ENCODE results near the gene BMP7.
"Not testable (repeated sequence)": the region's sequence is repeated elsewhere in the genome, so short reads cannot be mapped to it uniquely, and the experiment has no call there.

Gene BMP7

GRCh38 chr20:57241363-57241991, 25.0 kb downstream of the BMP7 start:
- Mint-ChIP-seq H3K27ac (no peak overlapping the region), H3K36me3 (ENCODE audit: low read depth) (no peaks in the 10 kb centered on the region), H3K9me3 (no peaks in the 10 kb centered on the region), H3K27me3 (peaks cover 16% of the 10 kb centered on the region), H3K4me1 (ENCODE audit: low read depth) (no peaks in the 10 kb centered on the region), H3K4me3 (no peak overlapping the region)
- DNase-seq = no peak

GRCh38 chr20:57240581-57241362, 25.7 kb downstream of the BMP7 start:
- no peak overlapping the region for H3K4me3 Mint-ChIP-seq
- no peak overlapping the region for H3K27ac Mint-ChIP-seq

DNA sequence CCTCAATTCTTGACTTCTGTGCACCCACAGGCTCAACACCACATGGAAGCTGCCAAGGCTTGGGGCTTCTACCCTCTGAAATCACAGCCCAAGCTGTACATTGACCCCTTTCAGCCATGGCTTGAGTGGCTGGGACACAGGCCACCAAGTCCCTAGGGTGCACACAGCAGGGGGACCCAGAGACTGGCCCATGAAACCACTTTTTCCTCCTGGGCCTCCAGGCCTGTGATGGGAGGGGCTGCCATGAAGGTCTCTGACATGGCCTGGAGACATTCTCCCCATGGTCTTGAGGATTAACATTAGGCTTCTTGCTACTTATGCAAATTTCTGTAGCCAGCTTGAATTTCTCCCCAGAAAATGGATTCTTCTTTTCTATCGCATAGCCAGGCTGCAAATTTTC, 26.7 kb downstream of the BMP7 start:
- H3K27ac Mint-ChIP-seq; H3K9me3 Mint-ChIP-seq; H3K36me3 Mint-ChIP-seq (ENCODE audit: low read depth); H3K4me1 Mint-ChIP-seq (ENCODE audit: low read depth); DNase-seq; H3K4me3 Mint-ChIP-seq: not testable (repeated sequence)
- H3K27me3 Mint-ChIP-seq = peaks cover 31% of the 10 kb centered on the region

More at GRCh38 chr20:57240581-57241362, 25.7 kb downstream of the BMP7 start:
- no peak for DNase-seq
- H3K27me3 Mint-ChIP-seq = peaks cover 21% of the 10 kb centered on the region
- H3K4me1 Mint-ChIP-seq (ENCODE audit: low read depth) = no peaks in the 10 kb centered on the region
- H3K36me3 Mint-ChIP-seq (ENCODE audit: low read depth) = no peaks in the 10 kb centered on the region
- H3K9me3 Mint-ChIP-seq = no peaks in the 10 kb centered on the region

DNA sequence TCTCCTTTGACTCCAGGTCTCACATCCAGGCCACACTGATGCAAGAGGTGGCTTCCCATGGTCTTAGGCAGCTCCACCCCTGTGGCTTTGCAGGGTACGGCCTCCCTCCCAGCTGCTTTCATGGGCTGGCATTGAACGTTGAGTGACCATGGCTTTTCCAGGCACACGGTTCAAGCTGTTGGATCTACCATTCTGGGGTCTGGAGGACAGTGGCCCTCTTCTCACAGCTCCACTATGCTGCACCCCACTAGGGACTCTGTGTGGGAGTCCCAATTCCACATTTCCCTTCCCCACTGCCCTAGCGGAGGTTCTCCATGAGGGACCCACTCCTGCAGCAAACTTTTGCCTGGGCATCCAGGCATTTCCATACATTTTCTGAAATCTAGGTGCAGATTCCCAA, 27.1 kb downstream of the BMP7 start:
- H3K27me3 Mint-ChIP-seq = peaks cover 35% of the 10 kb centered on the region
- not testable (repeated sequence) for H3K27ac Mint-ChIP-seq; H3K4me1 Mint-ChIP-seq (ENCODE audit: low read depth); H3K4me3 Mint-ChIP-seq; H3K9me3 Mint-ChIP-seq; DNase-seq; H3K36me3 Mint-ChIP-seq (ENCODE audit: low read depth)

DNA sequence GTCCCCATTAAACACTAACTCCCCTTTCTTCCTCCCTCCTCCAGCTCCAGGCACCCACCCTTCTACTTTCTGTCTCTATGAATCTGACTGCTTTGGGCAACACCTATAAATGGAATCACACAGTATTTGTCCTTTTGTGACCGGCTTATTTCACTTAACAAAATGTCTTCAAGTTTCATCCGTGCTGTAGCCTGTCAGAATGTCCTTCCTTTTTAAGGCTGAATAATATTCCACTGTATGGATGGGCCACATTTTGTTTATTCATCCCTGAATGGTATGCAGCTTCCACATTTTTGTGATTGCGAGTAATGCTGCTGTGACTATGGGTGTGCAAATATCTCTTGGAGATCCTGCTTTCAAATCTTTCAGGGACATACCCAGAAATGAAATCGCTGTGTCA, 28.4 kb downstream of the BMP7 start:
- H3K9me3 Mint-ChIP-seq = no peaks in the 10 kb centered on the region
- H3K4me1 Mint-ChIP-seq (ENCODE audit: low read depth) = no peaks in the 10 kb centered on the region
- H3K4me3 Mint-ChIP-seq = no peak overlapping the region
- no peak for DNase-seq
- no peaks in the 10 kb centered on the region for H3K36me3 Mint-ChIP-seq (ENCODE audit: low read depth)
- peaks cover 39% of the 10 kb centered on the region for H3K27me3 Mint-ChIP-seq
- H3K27ac Mint-ChIP-seq = no peak overlapping the region

- Mint-ChIP-seq H3K27me3 (peaks cover 39% of the 10 kb centered on the region), H3K4me3 (no peak overlapping the region), H3K27ac (no peak overlapping the region), H3K36me3 (ENCODE audit: low read depth) (no peaks in the 10 kb centered on the region), H3K9me3 (no peaks in the 10 kb centered on the region), H3K4me1 (ENCODE audit: low read depth) (no peaks in the 10 kb centered on the region)
- no peak for DNase-seq
Observed at GRCh38 chr20:57237585-57237953, 28.9 kb downstream of the BMP7 start.

GRCh38 chr20:57236813-57237584, 29.4 kb downstream of the BMP7 start:
- H3K36me3 Mint-ChIP-seq (ENCODE audit: low read depth) = no peaks in the 10 kb centered on the region
- no peaks in the 10 kb centered on the region for H3K9me3 Mint-ChIP-seq
- H3K4me1 Mint-ChIP-seq (ENCODE audit: low read depth) = no peaks in the 10 kb centered on the region
- no peak overlapping the region for H3K4me3 Mint-ChIP-seq
- peaks cover 42% of the 10 kb centered on the region for H3K27me3 Mint-ChIP-seq
- no peak for DNase-seq
- H3K27ac Mint-ChIP-seq = no peak overlapping the region

DNA sequence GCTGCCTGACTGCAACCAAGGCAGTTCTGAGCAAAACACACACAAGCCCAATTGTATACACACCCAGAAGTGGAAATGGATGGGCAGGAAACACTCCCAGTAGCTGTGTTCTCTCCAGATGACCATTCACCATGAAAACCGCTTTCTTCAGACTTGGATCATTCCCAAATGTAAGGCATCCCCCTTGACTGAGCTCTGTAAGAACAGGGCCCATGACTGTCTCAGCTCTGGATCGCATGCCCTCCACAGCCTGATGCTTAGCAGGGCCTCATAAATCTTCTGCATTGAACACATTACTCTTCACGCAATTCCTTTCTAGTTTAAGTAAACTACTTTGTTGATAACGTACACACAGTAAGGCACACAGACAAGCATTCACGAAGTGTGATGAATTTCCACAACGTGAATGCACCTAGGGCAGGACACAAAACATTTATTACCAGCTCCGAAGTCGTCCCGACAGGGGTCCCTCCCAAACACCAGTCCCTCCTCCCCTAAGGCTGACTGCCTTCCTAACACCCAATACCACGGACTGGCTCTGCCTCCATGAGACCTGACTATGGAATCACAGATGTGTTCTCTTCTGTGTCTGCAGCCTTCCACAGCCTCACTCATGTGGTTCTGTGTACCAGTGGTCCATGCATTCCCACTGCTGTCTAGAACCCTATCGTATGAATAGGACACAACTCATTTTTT, 31.7 kb downstream of the BMP7 start:
- Mint-ChIP-seq H3K4me1 (ENCODE audit: low read depth) (no peaks in the 10 kb centered on the region), H3K27ac (no peak overlapping the region), H3K9me3 (no peaks in the 10 kb centered on the region), H3K27me3 (peaks cover 51% of the 10 kb centered on the region), H3K4me3 (no peak overlapping the region), H3K36me3 (ENCODE audit: low read depth) (no peaks in the 10 kb centered on the region)
- no peak for DNase-seq

- H3K36me3 Mint-ChIP-seq (ENCODE audit: low read depth) = no peaks in the 10 kb centered on the region
- H3K9me3 Mint-ChIP-seq = no peaks in the 10 kb centered on the region
- H3K27me3 Mint-ChIP-seq = peaks cover 46% of the 10 kb centered on the region
Observed at GRCh38 chr20:57231951-57232428, 34.5 kb downstream of the BMP7 start.

DNA sequence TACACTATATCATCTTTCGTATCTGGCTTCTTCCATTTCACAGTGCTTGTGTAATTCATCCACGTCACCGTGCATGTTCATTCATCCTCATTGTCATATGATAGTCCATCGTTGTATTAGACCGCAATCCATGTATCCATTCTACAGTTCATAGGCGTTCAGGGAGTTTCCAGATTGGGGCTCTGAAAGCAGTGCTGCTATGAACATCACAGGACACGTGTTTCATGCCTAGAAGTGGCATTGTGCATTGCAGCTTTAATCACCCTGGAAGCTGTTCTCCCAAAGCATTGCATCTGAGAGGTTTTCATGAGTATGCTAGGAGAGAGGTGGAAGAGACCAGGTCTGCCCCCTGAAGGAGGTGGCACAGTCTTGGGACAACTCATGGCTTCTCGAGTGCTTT, 35.3 kb downstream of the BMP7 start:
- Mint-ChIP-seq H3K36me3 (ENCODE audit: low read depth) (no peaks in the 10 kb centered on the region), H3K27ac (no peak overlapping the region), H3K27me3 (peaks cover 38% of the 10 kb centered on the region), H3K9me3 (no peaks in the 10 kb centered on the region), H3K4me3 (no peak overlapping the region), H3K4me1 (ENCODE audit: low read depth) (no peaks in the 10 kb centered on the region)
- no peak for DNase-seq

More at GRCh38 chr20:57231951-57232428, 34.5 kb downstream of the BMP7 start:
- Mint-ChIP-seq H3K27ac (no peak overlapping the region), H3K4me1 (ENCODE audit: low read depth) (no peaks in the 10 kb centered on the region), H3K4me3 (no peak overlapping the region)
- DNase-seq = no peak

DNA sequence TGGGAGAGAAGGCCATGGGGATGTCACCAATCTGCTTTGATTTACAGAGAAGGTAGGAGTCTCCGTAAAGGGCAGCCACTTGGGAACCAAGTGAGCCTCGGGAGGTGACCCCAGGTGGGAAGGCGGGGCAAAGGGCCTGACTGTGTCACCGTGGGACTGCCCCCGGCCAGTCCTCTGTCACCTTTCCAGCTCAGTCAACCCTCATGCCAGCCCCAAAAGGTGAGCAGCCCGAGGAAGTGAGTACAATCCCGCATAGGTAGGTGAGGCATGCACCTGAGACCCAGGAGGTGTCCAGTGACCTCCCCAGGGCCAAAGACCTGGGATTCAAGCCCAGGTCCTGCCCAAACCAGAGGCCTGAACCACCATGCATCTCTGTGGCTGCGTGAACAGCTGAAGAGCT, 36.2 kb downstream of the BMP7 start:
- Mint-ChIP-seq H3K9me3 (no peaks in the 10 kb centered on the region), H3K27me3 (peaks cover 29% of the 10 kb centered on the region), H3K4me1 (ENCODE audit: low read depth) (no peaks in the 10 kb centered on the region), H3K4me3 (no peak overlapping the region), H3K27ac (no peak overlapping the region), H3K36me3 (ENCODE audit: low read depth) (no peaks in the 10 kb centered on the region)
- no peak for DNase-seq

DNA sequence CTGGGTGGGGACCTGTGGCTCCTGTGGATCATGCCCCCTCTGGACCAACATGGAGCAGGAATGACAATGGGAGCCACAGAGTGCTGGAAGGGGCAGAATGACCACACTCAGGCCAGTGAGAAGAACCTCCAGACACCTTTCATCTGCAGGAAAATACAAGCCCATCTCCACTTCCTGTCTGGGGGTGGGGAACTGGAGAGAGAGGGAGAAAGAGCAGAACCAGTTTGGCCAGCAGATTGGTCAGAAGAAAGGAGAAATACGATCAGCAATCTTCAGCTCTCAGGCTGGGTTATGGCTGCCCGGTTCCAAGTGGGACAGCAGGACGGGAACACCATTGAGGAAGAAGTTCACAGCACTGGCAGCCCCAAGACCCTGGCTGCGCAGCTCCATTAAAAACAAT, 37.0 kb downstream of the BMP7 start:
- Mint-ChIP-seq H3K27ac (no peak overlapping the region), H3K4me1 (ENCODE audit: low read depth) (no peaks in the 10 kb centered on the region), H3K36me3 (ENCODE audit: low read depth) (no peaks in the 10 kb centered on the region), H3K4me3 (no peak overlapping the region), H3K9me3 (no peaks in the 10 kb centered on the region), H3K27me3 (peaks cover 21% of the 10 kb centered on the region)
- no peak for DNase-seq

- Mint-ChIP-seq H3K36me3 (ENCODE audit: low read depth) (no peaks in the 10 kb centered on the region), H3K9me3 (no peaks in the 10 kb centered on the region), H3K27ac (no peak overlapping the region), H3K4me1 (ENCODE audit: low read depth) (no peaks in the 10 kb centered on the region), H3K4me3 (no peak overlapping the region), H3K27me3 (peaks cover 11% of the 10 kb centered on the region)
- DNase-seq = no peak
Observed at GRCh38 chr20:57225830-57226229, 40.6 kb downstream of the BMP7 start.

GRCh38 chr20:57225197-57225733, 41.2 kb downstream of the BMP7 start:
- no peak for DNase-seq
- Mint-ChIP-seq H3K36me3 (ENCODE audit: low read depth) (no peaks in the 10 kb centered on the region), H3K4me1 (ENCODE audit: low read depth) (no peaks in the 10 kb centered on the region), H3K27me3 (peaks cover 10% of the 10 kb centered on the region), H3K27ac (no peak overlapping the region), H3K9me3 (no peaks in the 10 kb centered on the region), H3K4me3 (no peak overlapping the region)
